Measurements from ENCODE around the gene BAZ1A. TPM values are rescaled to one million over a fixed set of nuclear protein-coding genes. Genes with fewer than 3 reads are reported as not detected.
"Not testable (repeated sequence)": the region's sequence is repeated elsewhere in the genome, so short reads cannot be mapped to it uniquely, and the experiment has no call there.

Gene BAZ1A
- total RNA-seq, 1 donor from 2014 or later = 38.5 TPM

DNA sequence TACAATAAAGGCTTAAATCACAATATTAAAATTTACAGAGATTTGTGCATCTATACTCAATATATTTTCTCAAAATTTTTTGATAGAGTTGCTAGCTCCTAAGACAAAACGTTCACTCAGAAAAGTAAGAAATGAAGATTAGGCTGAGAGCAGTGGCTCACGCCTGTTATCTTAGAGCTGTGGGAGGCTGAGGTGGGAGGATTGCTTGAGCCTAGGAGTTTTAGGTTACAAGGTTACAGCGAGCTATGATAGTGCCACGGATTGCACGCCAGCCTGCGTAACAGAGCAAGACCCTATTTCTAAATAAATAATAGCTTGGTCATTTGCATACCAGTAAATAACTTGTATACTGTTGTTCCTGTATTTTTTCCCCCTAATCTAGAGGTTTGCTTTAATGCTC, 125.8 kb downstream of the BAZ1A start:
- TF ChIP-seq POLR2A (IDR thresholded peaks at IDR 0.05) (no peak), POLR2AphosphoS5 (IDR thresholded peaks at IDR 0.05; ENCODE audit: insufficient read depth in 1 of 2, low read depth in 1 of 2) (no peak)
- TF ChIP-seq, protein P1, sequence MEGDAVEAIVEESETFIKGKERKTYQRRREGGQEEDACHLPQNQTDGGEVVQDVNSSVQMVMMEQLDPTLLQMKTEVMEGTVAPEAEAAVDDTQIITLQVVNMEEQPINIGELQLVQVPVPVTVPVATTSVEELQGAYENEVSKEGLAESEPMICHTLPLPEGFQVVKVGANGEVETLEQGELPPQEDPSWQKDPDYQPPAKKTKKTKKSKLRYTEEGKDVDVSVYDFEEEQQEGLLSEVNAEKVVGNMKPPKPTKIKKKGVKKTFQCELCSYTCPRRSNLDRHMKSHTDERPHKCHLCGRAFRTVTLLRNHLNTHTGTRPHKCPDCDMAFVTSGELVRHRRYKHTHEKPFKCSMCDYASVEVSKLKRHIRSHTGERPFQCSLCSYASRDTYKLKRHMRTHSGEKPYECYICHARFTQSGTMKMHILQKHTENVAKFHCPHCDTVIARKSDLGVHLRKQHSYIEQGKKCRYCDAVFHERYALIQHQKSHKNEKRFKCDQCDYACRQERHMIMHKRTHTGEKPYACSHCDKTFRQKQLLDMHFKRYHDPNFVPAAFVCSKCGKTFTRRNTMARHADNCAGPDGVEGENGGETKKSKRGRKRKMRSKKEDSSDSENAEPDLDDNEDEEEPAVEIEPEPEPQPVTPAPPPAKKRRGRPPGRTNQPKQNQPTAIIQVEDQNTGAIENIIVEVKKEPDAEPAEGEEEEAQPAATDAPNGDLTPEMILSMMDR (IDR thresholded peaks at IDR 0.05) = no peak
- no peak for DNase-seq (ENCODE audit: extremely low spot score in 2 of 2)
- no peaks in the 10 kb centered on the region for H3K27me3 ChIP-seq
- H3K36me3 ChIP-seq = no peaks in the 10 kb centered on the region
- H3K27ac ChIP-seq = no peak overlapping the region
- no peaks in the 10 kb centered on the region for H3K4me1 ChIP-seq
- no peaks in the 10 kb centered on the region for H3K9me3 ChIP-seq
- no peak overlapping the region for H3K4me3 ChIP-seq
- intact Hi-C loops (cut with DNase I) = no loop called here

DNA sequence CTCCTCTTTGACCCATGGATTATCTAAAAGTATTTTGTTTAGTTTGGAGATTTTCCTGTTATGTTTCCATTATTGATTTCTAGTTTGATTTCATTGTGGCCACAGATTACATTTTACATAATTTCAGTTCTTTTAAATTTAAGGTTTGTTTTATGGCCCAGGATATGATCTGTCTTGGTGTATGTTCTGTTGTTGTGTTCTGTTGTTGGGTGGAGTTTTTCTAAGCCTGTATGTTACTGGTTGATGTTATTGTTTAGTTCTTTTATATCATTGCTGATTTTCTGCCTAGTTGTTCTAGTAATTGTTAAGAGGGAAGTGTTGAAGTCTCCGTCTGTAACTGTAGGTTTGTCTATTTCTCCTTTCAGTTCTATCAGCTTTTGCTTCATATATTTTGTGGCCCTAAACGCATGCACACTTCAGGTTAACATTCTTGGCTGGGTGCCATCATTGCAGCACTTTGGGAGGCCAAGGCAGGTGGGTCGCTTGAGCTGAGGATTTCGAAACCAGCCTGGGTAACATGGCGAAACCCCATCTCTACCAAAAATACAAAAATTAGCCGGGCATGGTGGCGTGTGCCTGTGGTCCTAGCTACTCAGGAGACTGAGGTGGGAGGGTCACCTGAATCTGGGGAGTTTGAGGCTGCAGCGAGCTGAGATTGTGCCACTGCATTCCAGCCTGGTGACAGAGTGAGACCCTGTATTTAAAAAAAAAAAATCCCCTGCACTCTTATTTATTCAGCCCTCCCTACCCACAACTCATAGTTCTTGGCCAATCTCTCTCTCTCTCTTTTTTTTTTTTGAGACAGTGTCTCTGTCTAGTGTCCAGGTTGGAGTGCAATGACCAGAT, 132.7 kb downstream of the BAZ1A start:
- no peaks in the 10 kb centered on the region for H3K4me1 ChIP-seq
- intact Hi-C loops (cut with DNase I) = no loop called here
- no peaks in the 10 kb centered on the region for H3K27me3 ChIP-seq
- H3K36me3 ChIP-seq = no peaks in the 10 kb centered on the region
- no peak overlapping the region for H3K27ac ChIP-seq
- H3K9me3 ChIP-seq = no peaks in the 10 kb centered on the region
- H3K4me3 ChIP-seq = no peak overlapping the region
- TF ChIP-seq, protein P1 (IDR thresholded peaks at IDR 0.05) = no peak
- no peak for TF ChIP-seq POLR2A (IDR thresholded peaks at IDR 0.05)
- TF ChIP-seq POLR2AphosphoS5 (IDR thresholded peaks at IDR 0.05; ENCODE audit: insufficient read depth in 1 of 2, low read depth in 1 of 2) = no peak
- DNase-seq (ENCODE audit: extremely low spot score in 2 of 2) = no peak

DNA sequence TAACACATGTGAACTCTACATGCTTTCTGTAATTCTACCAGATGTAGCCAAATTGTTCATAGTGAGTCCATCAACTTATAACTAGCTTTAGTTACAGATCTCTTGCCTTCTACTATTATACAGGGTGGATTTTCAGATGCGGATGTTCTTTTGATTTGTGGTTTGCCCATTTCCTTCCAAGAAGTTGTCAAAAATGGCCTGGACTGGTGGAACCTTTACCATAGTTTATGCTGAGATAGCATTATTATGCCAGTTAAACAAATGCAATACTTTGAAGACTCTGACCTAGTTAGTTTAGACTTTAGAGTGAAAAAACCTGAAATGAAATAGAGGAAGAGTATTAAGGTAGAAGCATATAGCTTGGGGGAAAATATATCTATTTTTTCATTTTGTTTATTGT, 133.3 kb downstream of the BAZ1A start:
- no peak overlapping the region for H3K4me3 ChIP-seq
- intact Hi-C loops (cut with DNase I) = no loop called here
- H3K36me3 ChIP-seq = no peaks in the 10 kb centered on the region
- no peak overlapping the region for H3K27ac ChIP-seq
- no peaks in the 10 kb centered on the region for H3K9me3 ChIP-seq
- TF ChIP-seq, protein P1 (IDR thresholded peaks at IDR 0.05) = no peak
- TF ChIP-seq POLR2A (IDR thresholded peaks at IDR 0.05) (no peak), POLR2AphosphoS5 (IDR thresholded peaks at IDR 0.05; ENCODE audit: insufficient read depth in 1 of 2, low read depth in 1 of 2) (no peak)
- H3K27me3 ChIP-seq = no peaks in the 10 kb centered on the region
- no peaks in the 10 kb centered on the region for H3K4me1 ChIP-seq
- no peak for DNase-seq (ENCODE audit: extremely low spot score in 2 of 2)

DNA sequence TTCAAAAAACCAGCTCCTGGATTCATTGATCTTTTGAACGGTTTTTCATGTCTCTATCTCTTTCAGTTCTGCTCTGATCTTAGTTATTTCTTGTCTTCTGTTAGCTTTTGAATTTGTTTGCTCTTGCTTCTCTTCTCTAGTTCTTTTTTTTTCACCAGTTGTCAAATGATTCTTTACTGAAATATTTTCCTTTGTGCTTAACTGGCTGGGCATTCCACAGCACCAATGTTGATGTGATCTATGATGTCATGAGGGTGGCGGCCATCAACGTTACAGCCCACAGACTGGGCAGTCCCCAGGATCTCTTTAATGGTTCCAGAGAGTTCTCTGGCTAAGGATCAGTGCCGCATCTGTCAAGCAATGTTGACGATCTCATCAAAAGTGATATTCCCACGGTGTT, 135.0 kb downstream of the BAZ1A start:
- DNase-seq (ENCODE audit: extremely low spot score in 2 of 2); H3K27ac ChIP-seq; H3K4me3 ChIP-seq; H3K9me3 ChIP-seq; H3K36me3 ChIP-seq; H3K4me1 ChIP-seq; intact Hi-C loops (cut with DNase I); H3K27me3 ChIP-seq: not testable (repeated sequence)

DNA sequence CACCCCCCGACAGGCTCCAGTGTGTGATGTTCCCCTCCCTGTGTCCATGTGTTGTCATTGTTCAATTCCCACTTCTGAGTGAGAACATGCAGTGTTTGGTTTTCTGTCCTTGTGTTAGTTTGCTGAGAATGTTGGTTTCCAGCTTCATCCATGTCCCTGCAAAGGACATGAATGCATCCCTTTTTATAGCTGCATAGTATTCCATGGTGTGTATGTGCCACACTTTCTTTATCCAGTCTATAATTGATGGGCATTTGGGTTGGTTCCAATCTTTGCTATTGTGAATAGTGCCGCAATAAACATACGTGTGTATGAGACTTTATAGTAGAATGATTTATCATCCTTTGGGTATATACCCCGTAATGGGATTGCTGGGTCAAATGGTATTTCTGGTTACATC, 138.1 kb downstream of the BAZ1A start:
- H3K4me1 ChIP-seq; intact Hi-C loops (cut with DNase I); H3K27ac ChIP-seq; DNase-seq (ENCODE audit: extremely low spot score in 2 of 2); H3K4me3 ChIP-seq; H3K36me3 ChIP-seq; H3K9me3 ChIP-seq; H3K27me3 ChIP-seq: not testable (repeated sequence)

DNA sequence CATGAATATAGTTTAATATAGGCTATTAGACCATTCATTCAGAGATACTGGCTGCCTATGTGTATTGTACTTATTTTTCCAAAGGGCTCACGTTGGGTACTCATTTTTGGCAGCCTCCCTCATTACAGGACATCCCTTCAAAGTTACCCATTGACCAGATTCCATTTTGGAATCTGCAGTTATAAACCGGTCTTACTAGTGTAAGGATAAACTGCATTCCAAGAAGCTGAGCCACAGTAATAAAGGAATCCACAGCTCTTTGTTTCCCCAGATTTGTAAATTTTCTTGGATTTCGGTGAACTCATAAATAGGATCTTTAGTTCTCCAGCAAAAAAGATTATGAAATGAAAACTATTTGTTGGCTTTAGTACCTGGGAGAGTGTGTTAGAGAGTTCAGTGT, 141.9 kb downstream of the BAZ1A start:
- H3K36me3 ChIP-seq = no peaks in the 10 kb centered on the region
- H3K27me3 ChIP-seq = no peaks in the 10 kb centered on the region
- no peak for DNase-seq (ENCODE audit: extremely low spot score in 2 of 2)
- no peak for TF ChIP-seq POLR2AphosphoS5 (IDR thresholded peaks at IDR 0.05; ENCODE audit: insufficient read depth in 1 of 2, low read depth in 1 of 2)
- TF ChIP-seq POLR2A (IDR thresholded peaks at IDR 0.05) = no peak
- TF ChIP-seq, protein P1 (IDR thresholded peaks at IDR 0.05) = no peak
- no peaks in the 10 kb centered on the region for H3K4me1 ChIP-seq
- H3K4me3 ChIP-seq = no peak overlapping the region
- H3K27ac ChIP-seq = no peak overlapping the region
- intact Hi-C loops (cut with DNase I) = no loop called here
- H3K9me3 ChIP-seq = no peaks in the 10 kb centered on the region

Data from vagina (tissue), 2 donors.